Chondrocyte (in vitro differentiated cells): ENCODE data around the gene TLE4. TPM values are rescaled to one million over a fixed set of nuclear protein-coding genes. Genes with fewer than 3 reads are reported as not detected.

ENCODE experiments used
- DNase-seq: peaks from one replicate; pipeline ENCODE4 v3.0.0; 2021; ENCODE audit warnings: mixed read lengths, low spot score
- H3K27ac Mint-ChIP-seq: one replicate; pipeline ENCODE4 v1.8.0; 2021; ENCODE audit warnings: mild to moderate bottlenecking, moderate library complexity, mixed read lengths; ENCODE audit not compliant: unreplicated experiment
- H3K27me3 Mint-ChIP-seq: 2 replicates; pipeline ENCODE4 v1.8.0; 2021; ENCODE audit warnings: low read depth, mixed read lengths
- H3K36me3 Mint-ChIP-seq: 2 replicates; pipeline ENCODE4 v1.8.0; 2021; ENCODE audit warnings: low read depth, mixed read lengths
- H3K4me1 Mint-ChIP-seq: 2 replicates; pipeline ENCODE4 v1.8.0; 2021; ENCODE audit warnings: low read depth, mild to moderate bottlenecking, mixed read lengths
- H3K4me3 Mint-ChIP-seq: one replicate; pipeline ENCODE4 v1.8.0; 2021; ENCODE audit warnings: mild to moderate bottlenecking, moderate library complexity, mixed read lengths; ENCODE audit not compliant: unreplicated experiment
- H3K9me3 Mint-ChIP-seq: 2 replicates; pipeline ENCODE4 v1.8.0; 2021; ENCODE audit warnings: low read depth, mixed read lengths
- total RNA-seq: library from RNA; stranded (reverse); gene quantifications from 3 replicates; pipeline ENCODE4 v1.2.1, GENCODE V29; 2021
- TF ChIP-seq, protein P1 (sequence below): fragments of 200-600 bp; sonication (generic); IDR thresholded peaks from 2 replicates; pipeline ENCODE4 v1.5.0; 2021; ENCODE audit warnings: antibody characterized with exemption, mild to moderate bottlenecking, moderate library complexity

The TLE4 gene
- total RNA-seq, 1 donor from 2014 or later = 66.0 TPM

DNA sequence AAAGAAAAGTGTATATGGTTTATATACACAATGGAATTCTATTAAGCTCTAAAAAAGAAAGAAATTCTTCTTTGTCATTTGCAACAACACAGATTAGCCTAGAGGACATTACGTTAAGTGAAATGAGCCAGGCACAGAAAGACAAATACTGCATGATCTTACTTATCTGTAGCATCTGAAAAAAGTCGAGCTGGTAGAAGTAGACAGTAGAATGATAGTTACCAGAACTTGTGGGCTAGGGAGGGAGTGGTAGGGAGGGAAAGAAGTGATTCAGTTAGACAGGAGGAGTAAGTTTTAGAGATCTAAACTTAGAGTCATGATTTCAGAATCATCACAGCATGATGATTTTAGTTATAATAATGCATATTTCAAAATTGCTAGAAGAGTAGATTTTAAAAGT is 184.6 kb downstream of the TLE4 start:
- Mint-ChIP-seq H3K4me3 (no peak overlapping the region), H3K9me3 (peaks cover under 1% of the 10 kb centered on the region), H3K36me3 (no peaks in the 10 kb centered on the region), H3K27ac (no peak overlapping the region), H3K4me1 (no peaks in the 10 kb centered on the region), H3K27me3 (no peaks in the 10 kb centered on the region)
- no peak for DNase-seq
- TF ChIP-seq, protein P1, sequence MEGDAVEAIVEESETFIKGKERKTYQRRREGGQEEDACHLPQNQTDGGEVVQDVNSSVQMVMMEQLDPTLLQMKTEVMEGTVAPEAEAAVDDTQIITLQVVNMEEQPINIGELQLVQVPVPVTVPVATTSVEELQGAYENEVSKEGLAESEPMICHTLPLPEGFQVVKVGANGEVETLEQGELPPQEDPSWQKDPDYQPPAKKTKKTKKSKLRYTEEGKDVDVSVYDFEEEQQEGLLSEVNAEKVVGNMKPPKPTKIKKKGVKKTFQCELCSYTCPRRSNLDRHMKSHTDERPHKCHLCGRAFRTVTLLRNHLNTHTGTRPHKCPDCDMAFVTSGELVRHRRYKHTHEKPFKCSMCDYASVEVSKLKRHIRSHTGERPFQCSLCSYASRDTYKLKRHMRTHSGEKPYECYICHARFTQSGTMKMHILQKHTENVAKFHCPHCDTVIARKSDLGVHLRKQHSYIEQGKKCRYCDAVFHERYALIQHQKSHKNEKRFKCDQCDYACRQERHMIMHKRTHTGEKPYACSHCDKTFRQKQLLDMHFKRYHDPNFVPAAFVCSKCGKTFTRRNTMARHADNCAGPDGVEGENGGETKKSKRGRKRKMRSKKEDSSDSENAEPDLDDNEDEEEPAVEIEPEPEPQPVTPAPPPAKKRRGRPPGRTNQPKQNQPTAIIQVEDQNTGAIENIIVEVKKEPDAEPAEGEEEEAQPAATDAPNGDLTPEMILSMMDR = no peak

DNA sequence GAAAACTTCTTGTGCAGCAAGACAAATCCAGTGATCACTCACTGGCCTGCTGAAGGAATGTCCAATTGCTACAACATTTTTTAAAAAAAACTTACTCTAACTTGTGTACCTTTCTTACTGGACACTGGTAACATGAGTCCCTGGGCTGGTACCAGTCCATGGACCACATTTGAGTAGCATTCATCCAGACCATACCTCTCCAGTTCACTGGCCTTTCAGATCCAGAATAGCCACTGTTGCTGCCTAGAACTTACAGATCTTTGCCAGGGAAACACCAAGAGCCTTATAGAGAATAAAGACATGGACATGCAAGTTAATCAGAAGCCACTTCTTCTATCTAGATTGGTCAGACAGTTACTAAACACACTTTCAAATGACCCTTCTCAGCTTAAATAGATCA is 185.3 kb downstream of the TLE4 start:
- no peaks in the 10 kb centered on the region for H3K9me3 Mint-ChIP-seq

DNA sequence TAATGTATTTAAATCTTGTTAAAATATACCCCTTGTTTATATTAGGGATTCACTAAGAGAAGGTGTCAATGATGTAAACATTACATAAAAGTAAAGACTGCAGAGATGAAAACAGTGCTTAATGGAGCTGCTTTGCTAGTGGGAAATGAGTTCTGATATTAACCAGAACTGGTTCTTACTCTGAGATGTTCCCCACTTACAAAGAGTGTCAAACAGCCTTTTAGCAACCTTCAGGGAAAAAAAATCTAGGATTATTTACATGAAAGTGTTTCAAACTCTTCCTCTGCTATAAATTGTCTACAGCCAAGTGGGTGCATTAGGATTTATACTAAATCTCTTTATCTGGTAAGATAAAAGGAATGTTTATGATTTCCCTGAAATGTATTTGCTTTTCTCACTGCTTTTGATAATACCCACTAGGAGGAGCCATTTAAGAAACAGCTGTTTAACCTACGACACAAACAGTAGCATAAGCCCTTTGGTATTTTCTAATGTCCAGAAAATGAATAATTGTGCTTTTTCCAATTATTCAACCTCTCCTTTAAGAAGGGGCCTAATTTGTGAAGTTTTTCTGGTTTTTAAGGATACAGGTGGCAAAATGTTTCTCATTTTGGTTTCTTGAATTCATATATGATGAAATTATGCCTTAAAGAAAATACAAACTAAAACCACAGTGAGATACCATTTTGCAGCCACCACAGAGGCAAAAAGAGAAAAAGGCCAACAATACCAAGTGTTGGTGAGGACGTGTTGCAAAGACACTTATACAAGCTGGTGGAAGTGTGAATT is 186.3 kb downstream of the TLE4 start:
- H3K4me1 Mint-ChIP-seq = no peaks in the 10 kb centered on the region
- TF ChIP-seq, protein P1 = peak; percentile 80
- H3K27ac Mint-ChIP-seq = no peak overlapping the region
- H3K36me3 Mint-ChIP-seq = no peaks in the 10 kb centered on the region
- no peak overlapping the region for H3K4me3 Mint-ChIP-seq
- H3K9me3 Mint-ChIP-seq = no peaks in the 10 kb centered on the region
- H3K27me3 Mint-ChIP-seq = no peaks in the 10 kb centered on the region
- no peak for DNase-seq

More for the DNA sequence above, 185.3 kb downstream of the TLE4 start:
- Mint-ChIP-seq H3K27ac (no peak overlapping the region), H3K4me3 (no peak overlapping the region), H3K36me3 (no peaks in the 10 kb centered on the region), H3K4me1 (no peaks in the 10 kb centered on the region), H3K27me3 (no peaks in the 10 kb centered on the region)
- TF ChIP-seq, protein P1 = no peak
- no peak for DNase-seq

DNA sequence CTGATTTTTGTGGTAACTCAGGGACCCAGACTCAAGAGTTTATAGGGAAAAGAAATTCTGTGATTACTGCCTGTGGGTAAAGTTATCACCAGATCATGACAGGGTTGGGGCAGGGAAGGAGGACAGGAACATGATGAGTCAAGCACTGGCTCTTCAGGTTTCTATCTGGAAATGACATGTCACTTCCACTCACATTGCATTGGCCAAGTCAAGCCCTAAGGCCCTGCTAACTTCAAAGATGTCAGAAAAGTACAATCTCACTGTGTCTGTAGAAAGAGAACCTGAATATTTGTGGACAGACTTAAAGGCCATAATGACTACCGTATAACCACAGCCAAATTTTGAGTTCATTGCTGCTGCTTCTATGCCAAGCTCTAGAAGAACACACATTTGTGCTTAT is 187.7 kb downstream of the TLE4 start:
- TF ChIP-seq, protein P1 = no peak
- no peaks in the 10 kb centered on the region for H3K36me3 Mint-ChIP-seq
- DNase-seq = no peak
- no peaks in the 10 kb centered on the region for H3K27me3 Mint-ChIP-seq
- H3K27ac Mint-ChIP-seq = no peak overlapping the region
- H3K4me3 Mint-ChIP-seq = no peak overlapping the region
- peaks cover 9% of the 10 kb centered on the region for H3K4me1 Mint-ChIP-seq
- H3K9me3 Mint-ChIP-seq = no peaks in the 10 kb centered on the region

DNA sequence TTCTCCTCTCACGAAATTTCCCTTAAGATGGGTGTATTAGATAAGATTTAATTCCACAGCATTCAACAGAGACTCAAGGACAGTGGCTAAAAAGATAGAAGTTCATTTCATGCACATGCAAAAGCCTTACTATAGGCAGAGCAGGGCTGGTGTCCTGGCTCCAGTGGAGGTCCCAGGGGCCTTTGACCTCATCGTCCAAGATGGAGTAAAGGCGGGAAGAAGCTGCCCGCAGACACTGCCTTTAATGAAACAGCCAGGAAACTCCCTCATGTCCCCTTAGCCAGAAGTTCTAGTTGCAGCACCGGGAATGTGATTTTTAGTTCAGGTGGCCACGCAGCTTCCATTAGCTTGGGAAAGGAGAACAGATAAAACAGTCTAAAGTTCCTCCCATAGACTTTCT is 190.3 kb downstream of the TLE4 start:
- no peak for DNase-seq
- no peaks in the 10 kb centered on the region for H3K9me3 Mint-ChIP-seq
- H3K36me3 Mint-ChIP-seq = no peaks in the 10 kb centered on the region
- no peak overlapping the region for H3K4me3 Mint-ChIP-seq
- TF ChIP-seq, protein P1 = no peak
- peaks cover 19% of the 10 kb centered on the region for H3K4me1 Mint-ChIP-seq
- no peak overlapping the region for H3K27ac Mint-ChIP-seq
- H3K27me3 Mint-ChIP-seq = peaks cover 3% of the 10 kb centered on the region
